ENCODE data around the gene FAM241B. TPM values are rescaled to one million over a fixed set of nuclear protein-coding genes. Genes with fewer than 3 reads are reported as not detected.

Gene FAM241B
- total RNA-seq, 2 experiments from 2014 or later: 10.8 to 12.5 TPM

DNA sequence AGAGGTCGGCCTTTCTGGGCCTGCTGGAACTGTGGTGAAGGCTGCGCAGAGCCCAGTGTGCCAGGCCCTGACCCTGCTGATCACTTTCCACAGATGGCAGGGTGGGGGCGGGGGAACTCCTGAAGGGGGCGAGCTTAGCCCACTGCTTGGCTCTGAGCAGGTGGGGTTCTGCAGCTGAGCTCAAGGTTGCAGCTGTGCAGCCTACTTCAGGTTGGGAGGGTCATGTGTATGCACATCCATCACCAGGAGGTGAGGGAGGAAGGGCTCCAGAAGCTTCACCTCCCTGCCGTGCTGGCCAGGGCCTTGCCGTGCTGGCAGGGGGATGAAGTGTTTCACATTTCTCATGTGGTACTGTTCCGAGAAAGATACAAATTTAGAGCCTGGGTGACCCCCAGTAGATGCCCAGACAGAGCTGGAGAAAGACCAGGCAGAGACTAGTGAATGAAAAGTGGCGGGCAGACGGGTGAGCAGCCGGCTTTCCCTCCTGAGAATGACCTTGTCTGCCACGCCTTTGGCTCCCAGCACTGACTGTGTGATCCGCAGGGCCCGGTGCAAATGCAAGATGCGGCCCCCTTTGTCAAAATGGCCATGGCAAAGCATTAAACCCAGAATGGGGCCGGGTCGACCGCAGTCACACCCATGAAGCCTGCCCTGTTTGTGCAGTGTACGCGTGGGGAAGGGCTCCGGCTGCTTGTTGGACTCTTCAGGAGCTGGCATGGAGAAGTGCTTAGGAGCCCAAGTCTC lies 25.2 kb downstream of the FAM241B start:
- no peak overlapping the region for H3K4me3 Mint-ChIP-seq
- TF ChIP-seq, protein P1, sequence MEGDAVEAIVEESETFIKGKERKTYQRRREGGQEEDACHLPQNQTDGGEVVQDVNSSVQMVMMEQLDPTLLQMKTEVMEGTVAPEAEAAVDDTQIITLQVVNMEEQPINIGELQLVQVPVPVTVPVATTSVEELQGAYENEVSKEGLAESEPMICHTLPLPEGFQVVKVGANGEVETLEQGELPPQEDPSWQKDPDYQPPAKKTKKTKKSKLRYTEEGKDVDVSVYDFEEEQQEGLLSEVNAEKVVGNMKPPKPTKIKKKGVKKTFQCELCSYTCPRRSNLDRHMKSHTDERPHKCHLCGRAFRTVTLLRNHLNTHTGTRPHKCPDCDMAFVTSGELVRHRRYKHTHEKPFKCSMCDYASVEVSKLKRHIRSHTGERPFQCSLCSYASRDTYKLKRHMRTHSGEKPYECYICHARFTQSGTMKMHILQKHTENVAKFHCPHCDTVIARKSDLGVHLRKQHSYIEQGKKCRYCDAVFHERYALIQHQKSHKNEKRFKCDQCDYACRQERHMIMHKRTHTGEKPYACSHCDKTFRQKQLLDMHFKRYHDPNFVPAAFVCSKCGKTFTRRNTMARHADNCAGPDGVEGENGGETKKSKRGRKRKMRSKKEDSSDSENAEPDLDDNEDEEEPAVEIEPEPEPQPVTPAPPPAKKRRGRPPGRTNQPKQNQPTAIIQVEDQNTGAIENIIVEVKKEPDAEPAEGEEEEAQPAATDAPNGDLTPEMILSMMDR (IDR thresholded peaks at IDR 0.05): no peak
- ChIA-PET POLR2A (no interaction called here), CTCF (interaction anchor here (2.8 kb wide), 2 partner anchors 10 to 140 kb away, joined by 10 to 12 read pairs; no protein-coding TSS in a partner anchor)
- ATAC-seq (no peak), DNase-seq (no peak)
- peaks cover 12% of the 10 kb centered on the region for H3K4me1 Mint-ChIP-seq (ENCODE audit: low read depth)
- no peak overlapping the region for H3K27ac Mint-ChIP-seq
- H3K27me3 Mint-ChIP-seq: peaks cover 7% of the 10 kb centered on the region
- no peaks in the 10 kb centered on the region for H3K36me3 Mint-ChIP-seq (ENCODE audit: low read depth)
- H3K9me3 Mint-ChIP-seq: no peaks in the 10 kb centered on the region
- intact Hi-C loops (cut with micrococcal nuclease): no loop called here

DNA sequence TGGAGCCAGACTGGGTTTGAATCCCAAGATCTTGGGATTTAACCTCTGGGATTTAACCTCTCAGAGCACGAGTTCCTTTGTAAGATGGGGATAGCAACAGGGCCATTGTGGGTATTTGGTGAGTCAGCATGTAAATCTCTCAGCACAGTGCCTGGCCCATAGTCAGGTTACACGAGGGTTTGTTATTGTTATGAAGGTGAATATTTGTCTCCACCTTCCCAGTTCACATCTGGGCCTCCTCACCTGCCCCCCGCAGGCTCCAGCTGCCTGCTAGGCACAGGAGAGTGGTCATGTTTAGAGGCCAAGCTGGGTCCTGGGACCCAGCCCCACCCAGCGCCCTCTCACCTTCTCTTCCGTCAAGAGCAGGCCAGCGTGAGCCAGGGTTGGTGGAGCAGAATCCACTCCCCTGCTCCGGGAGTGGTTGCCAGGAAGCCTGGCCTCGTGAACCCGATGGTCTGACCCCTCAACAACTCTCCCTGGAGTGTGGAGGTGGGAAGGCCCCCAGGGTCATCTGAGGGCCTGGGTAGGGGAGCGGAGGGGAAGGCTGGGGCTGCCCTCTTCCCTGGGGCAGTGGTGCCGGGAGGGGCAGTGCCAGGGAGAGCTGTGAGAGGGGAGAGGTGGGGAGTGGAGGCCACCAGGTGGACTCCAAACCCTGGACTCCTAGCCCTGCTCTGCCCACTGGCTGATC lies 26.0 kb downstream of the FAM241B start:
- intact Hi-C loops (cut with micrococcal nuclease): no loop called here
- CTCF ChIA-PET: interaction anchor here (2.8 kb wide), 1 partner anchor 11 kb away, joined by 12 read pairs; no protein-coding TSS in a partner anchor
- ATAC-seq (no peak), DNase-seq (no peak)
- no peak overlapping the region for H3K4me3 Mint-ChIP-seq
- no peaks in the 10 kb centered on the region for H3K36me3 Mint-ChIP-seq (ENCODE audit: low read depth)
- H3K27me3 Mint-ChIP-seq: peaks cover 7% of the 10 kb centered on the region
- TF ChIP-seq, protein P1 (IDR thresholded peaks at IDR 0.05): no peak
- peaks cover 10% of the 10 kb centered on the region for H3K4me1 Mint-ChIP-seq (ENCODE audit: low read depth)
- POLR2A ChIA-PET: no interaction called here
- H3K9me3 Mint-ChIP-seq: no peaks in the 10 kb centered on the region
- H3K27ac Mint-ChIP-seq: no peak overlapping the region

DNA sequence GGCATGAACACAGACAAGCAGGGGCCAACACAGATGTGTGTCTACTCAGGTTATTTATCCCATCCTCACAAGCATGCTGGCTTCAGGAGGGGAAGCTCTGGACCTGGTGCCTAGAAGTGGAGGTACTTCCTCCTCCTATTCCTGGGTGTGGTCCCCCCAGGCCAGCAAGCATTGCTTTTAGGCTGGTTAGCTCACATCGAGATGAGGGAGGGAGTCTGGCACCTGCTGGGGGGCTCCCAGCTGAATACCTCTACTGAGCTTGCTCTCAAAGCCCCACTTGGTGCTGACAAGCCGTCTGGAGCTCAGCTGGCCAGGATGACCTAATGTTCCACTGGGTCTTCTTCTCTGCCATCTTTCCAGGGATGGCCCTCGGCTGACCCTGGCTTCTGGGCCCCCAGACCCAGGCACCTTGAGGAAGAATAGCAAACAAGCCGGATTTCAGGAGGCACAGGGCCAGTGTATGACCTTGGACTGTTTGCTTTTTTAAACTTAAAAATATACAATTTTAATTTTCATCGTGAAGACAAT lies 26.8 kb downstream of the FAM241B start:
- no peaks in the 10 kb centered on the region for H3K36me3 Mint-ChIP-seq (ENCODE audit: low read depth)
- ChIA-PET CTCF (interaction anchor here (0.5 to 2.8 kb wide), 2 partner anchors 12 to 558 kb away, joined by 3 to 12 read pairs; no protein-coding TSS in a partner anchor), POLR2A (no interaction called here)
- TF ChIP-seq, protein P1 (IDR thresholded peaks at IDR 0.05): no peak
- peaks cover 3% of the 10 kb centered on the region for H3K4me1 Mint-ChIP-seq (ENCODE audit: low read depth)
- intact Hi-C loops (cut with micrococcal nuclease): no loop called here
- H3K4me3 Mint-ChIP-seq: no peak overlapping the region
- ATAC-seq (no peak), DNase-seq (no peak)
- no peaks in the 10 kb centered on the region for H3K9me3 Mint-ChIP-seq
- peaks cover 7% of the 10 kb centered on the region for H3K27me3 Mint-ChIP-seq
- no peak overlapping the region for H3K27ac Mint-ChIP-seq

DNA sequence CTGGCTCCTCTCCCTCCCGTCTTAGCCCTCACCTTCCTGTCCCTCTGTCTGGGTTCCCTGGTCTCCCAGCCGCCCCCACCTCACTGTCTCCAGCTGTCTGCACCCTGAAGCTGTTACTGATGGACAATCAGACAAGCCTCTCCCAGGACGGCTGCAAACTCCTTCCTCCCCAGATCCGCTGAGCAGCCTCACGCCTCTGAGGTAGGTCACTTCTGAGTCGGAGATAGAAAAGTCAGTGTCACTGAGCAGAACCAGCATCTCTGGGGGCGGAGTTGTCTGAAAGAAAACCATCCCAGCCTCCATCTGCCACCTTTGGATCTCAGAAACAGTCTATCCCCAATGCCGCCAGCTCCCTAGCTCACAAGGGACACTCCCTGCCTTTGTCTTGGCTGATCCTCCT lies 27.4 kb downstream of the FAM241B start:
- intact Hi-C loops (cut with micrococcal nuclease): no loop called here
- ChIA-PET POLR2A (no interaction called here), CTCF (interaction anchor here (0.5 to 1.5 kb wide), 3 partner anchors 12 to 558 kb away, joined by 3 read pairs; no protein-coding TSS in a partner anchor)
- no peaks in the 10 kb centered on the region for H3K9me3 Mint-ChIP-seq
- TF ChIP-seq, protein P1 (IDR thresholded peaks at IDR 0.05): no peak
- no peak overlapping the region for H3K4me3 Mint-ChIP-seq
- no peaks in the 10 kb centered on the region for H3K4me1 Mint-ChIP-seq (ENCODE audit: low read depth)
- H3K27me3 Mint-ChIP-seq: peaks cover 7% of the 10 kb centered on the region
- no peak for DNase-seq
- ATAC-seq: no peak
- H3K36me3 Mint-ChIP-seq (ENCODE audit: low read depth): no peaks in the 10 kb centered on the region
- no peak overlapping the region for H3K27ac Mint-ChIP-seq

DNA sequence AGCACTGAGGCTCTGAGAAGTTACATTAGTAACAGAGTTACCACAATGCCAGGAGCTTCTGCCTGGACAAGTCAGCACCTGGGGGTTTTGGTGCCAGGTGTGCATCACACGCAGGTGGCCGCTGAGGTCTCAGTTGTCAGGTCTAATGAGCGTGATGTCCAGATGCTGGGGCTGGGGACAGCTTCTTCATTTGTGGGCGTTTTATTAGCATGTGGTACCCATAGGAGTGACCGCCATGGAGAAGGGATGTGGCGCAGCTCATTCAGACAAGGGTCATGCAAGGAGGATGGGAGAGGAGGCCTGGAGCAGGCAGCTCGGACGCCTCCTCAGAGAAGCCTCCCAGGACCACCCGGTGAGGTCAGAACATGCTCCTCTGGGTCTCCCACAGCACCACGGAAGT lies 27.8 kb downstream of the FAM241B start:
- Mint-ChIP-seq H3K27me3 (peaks cover 7% of the 10 kb centered on the region), H3K9me3 (no peaks in the 10 kb centered on the region), H3K27ac (no peak overlapping the region), H3K4me1 (ENCODE audit: low read depth) (no peaks in the 10 kb centered on the region), H3K4me3 (no peak overlapping the region), H3K36me3 (ENCODE audit: low read depth) (no peaks in the 10 kb centered on the region)
- CTCF ChIA-PET: interaction anchor here (1.4 to 1.5 kb wide), 2 partner anchors 12 to 21 kb away, joined by 3 read pairs; no protein-coding TSS in a partner anchor
- intact Hi-C loops (cut with micrococcal nuclease): no loop called here
- POLR2A ChIA-PET: no interaction called here
- no peak for DNase-seq
- TF ChIP-seq, protein P1 (IDR thresholded peaks at IDR 0.05): no peak
- ATAC-seq: no peak

Measured in activated CD8-positive, alpha-beta T cell treated with anti-CD3 and anti-CD28 coated beads for 36 hours (primary cell).